OCI-LY3 (cell line): ENCODE data around the gene HDAC3.

ENCODE experiments used
- H2AFZ ChIP-seq: fragments of 200-600, 300-600 bp; shearing (Covaris generic); 2 replicates; pipeline ENCODE4 v1.6.0; 2014; ENCODE audit warnings: antibody characterized with exemption, low read depth, low read length
- H3K27ac ChIP-seq: fragments of 200-600, 300-600 bp; sonication (generic); 2 replicates; pipeline ENCODE4 v1.5.1; 2014; ENCODE audit warnings: mild to moderate bottlenecking, low read length, moderate library complexity, mixed read lengths
- H3K27me3 ChIP-seq: fragments of 200-600, 300-600 bp; sonication (generic); 2 replicates; pipeline ENCODE4 v1.6.1; 2014; ENCODE audit warnings: low read depth, low read length, mixed read lengths
- H3K36me3 ChIP-seq: fragments of 200-600, 300-600 bp; sonication (generic); replicated peaks from 2 replicates; pipeline ENCODE3; 2014; ENCODE audit warnings: low read depth, low read length, mixed read lengths
- H3K4me1 ChIP-seq: fragments of 300-600, 200-600 bp; sonication (generic); 2 replicates; pipeline ENCODE4 v1.6.1; 2014; ENCODE audit warnings: low read length, mixed read lengths
- H3K4me2 ChIP-seq: fragments of 200-600, 300-600 bp; sonication (generic); 2 replicates; pipeline ENCODE4 v1.6.1; 2014; ENCODE audit warnings: low read length, mixed read lengths
- H3K4me3 ChIP-seq: fragments of 300-600, 200-600 bp; sonication (generic); 2 replicates; pipeline ENCODE4 v1.5.1; 2014; ENCODE audit warnings: antibody characterized with exemption, mild to moderate bottlenecking, low read length, moderate library complexity
- H3K79me2 ChIP-seq: fragments of 300-600, 200-600 bp; shearing (Covaris generic); 2 replicates; pipeline ENCODE4 v1.6.1; 2014; ENCODE audit warnings: mild to moderate bottlenecking, low read length, mixed read lengths
- H3K9ac ChIP-seq: fragments of 300-600, 200-600 bp; shearing (Covaris generic); 2 replicates; pipeline ENCODE4 v1.6.0; 2014; ENCODE audit warnings: mild to moderate bottlenecking, low read length, moderate library complexity
- H3K9me3 ChIP-seq: fragments of 200-600, 300-600 bp; shearing (Covaris generic); 2 replicates; pipeline ENCODE4 v1.6.1; 2014; ENCODE audit warnings: low read length, mixed read lengths; ENCODE audit not compliant: insufficient read depth
- H4K20me1 ChIP-seq: fragments of 200-600, 300-600 bp; sonication (generic); 2 replicates; pipeline ENCODE4 v1.6.1; 2016; ENCODE audit warnings: low read length, mixed read lengths; ENCODE audit not compliant: insufficient read depth
- CTCF ChIP-seq: fragments of 200-600, 300-600 bp; sonication (generic); IDR thresholded peaks from 2 replicates; pipeline ENCODE4 v1.5.1; 2014; ENCODE audit warnings: antibody characterized with exemption, low read length, low read depth
- EZH2phosphoT487 ChIP-seq: fragments of 200-600 bp; shearing (Covaris generic); IDR thresholded peaks from 2 replicates; pipeline ENCODE4 v1.6.1; 2018; ENCODE audit warnings: antibody characterized with exemption, mixed run types, low read depth

Gene HDAC3

GRCh38 chr5:141608046-141608445, 28.6 kb downstream of the HDAC3 start:
- H4K20me1 ChIP-seq, result peaks cover 6% of the 10 kb centered on the region; the same call in 1 of the 2 replicates
- no peak overlapping the region for H3K9ac ChIP-seq
- H3K4me1 ChIP-seq, result peaks cover 26% of the 10 kb centered on the region
- no peaks in the 10 kb centered on the region for H3K27me3 ChIP-seq
- H3K27ac ChIP-seq, result no peak overlapping the region
- no peak overlapping the region for H2AFZ ChIP-seq
- peaks cover 81% of the 10 kb centered on the region for H3K79me2 ChIP-seq
- TF ChIP-seq EZH2phosphoT487 (no peak), CTCF (no peak)
- peaks cover 3% of the 10 kb centered on the region for H3K36me3 ChIP-seq
- no peak overlapping the region for H3K4me3 ChIP-seq
- H3K4me2 ChIP-seq, result no peak overlapping the region
- no peaks in the 10 kb centered on the region for H3K9me3 ChIP-seq

GRCh38 chr5:141605523-141606277, 30.9 kb downstream of the HDAC3 start:
- Histone ChIP-seq H3K9ac (peak overlapping the region; percentile 24; the same call in 1 of the 2 replicates), H3K79me2 (peaks cover 80% of the 10 kb centered on the region), H3K4me1 (peaks cover 29% of the 10 kb centered on the region), H3K36me3 (no peaks in the 10 kb centered on the region), H3K4me3 (peak overlapping the region; percentile 51), H3K27ac (peak overlapping the region; percentile 78), H2AFZ (no peak overlapping the region), H3K4me2 (peak overlapping the region; percentile 74), H3K9me3 (no peaks in the 10 kb centered on the region), H3K27me3 (no peaks in the 10 kb centered on the region), H4K20me1 (peaks cover 8% of the 10 kb centered on the region; the same call in 1 of the 2 replicates)
- TF ChIP-seq EZH2phosphoT487, result no peak
- TF ChIP-seq CTCF, result no peak

- no peak overlapping the region for H3K4me3 ChIP-seq
- peaks cover 8% of the 10 kb centered on the region for H4K20me1 ChIP-seq
- no peak overlapping the region for H2AFZ ChIP-seq
- no peak overlapping the region for H3K9ac ChIP-seq
- H3K9me3 ChIP-seq, result no peaks in the 10 kb centered on the region
- no peak overlapping the region for H3K27ac ChIP-seq
- H3K27me3 ChIP-seq, result no peaks in the 10 kb centered on the region
- peaks cover 84% of the 10 kb centered on the region for H3K79me2 ChIP-seq
- no peak overlapping the region for H3K4me2 ChIP-seq
- no peak for TF ChIP-seq CTCF
- peaks cover 29% of the 10 kb centered on the region for H3K4me1 ChIP-seq
- H3K36me3 ChIP-seq, result no peaks in the 10 kb centered on the region
Observed at GRCh38 chr5:141603923-141604717, 32.5 kb downstream of the HDAC3 start.

GRCh38 chr5:141602606-141603005, 34.0 kb downstream of the HDAC3 start:
- H3K4me2 ChIP-seq, result no peak overlapping the region
- H3K79me2 ChIP-seq, result peaks cover 75% of the 10 kb centered on the region
- H2AFZ ChIP-seq, result no peak overlapping the region
- no peaks in the 10 kb centered on the region for H3K27me3 ChIP-seq
- peaks cover 15% of the 10 kb centered on the region for H4K20me1 ChIP-seq
- TF ChIP-seq EZH2phosphoT487 (no peak), CTCF (no peak)
- no peaks in the 10 kb centered on the region for H3K36me3 ChIP-seq
- no peak overlapping the region for H3K9ac ChIP-seq
- peaks cover 33% of the 10 kb centered on the region for H3K4me1 ChIP-seq
- H3K4me3 ChIP-seq, result no peak overlapping the region
- no peaks in the 10 kb centered on the region for H3K9me3 ChIP-seq
- no peak overlapping the region for H3K27ac ChIP-seq
